HG02840 (cell line): ENCODE data around the gene JMJD4.

Source experiments
- ATAC-seq: cut with Tn5 transposase; IDR thresholded peaks from one replicate; pipeline ENCODE4 v1.9.1; 2021; ENCODE audit warnings: mild to moderate bottlenecking, moderate library complexity, moderate number of reproducible peaks; ENCODE audit not compliant: unreplicated experiment, low FRiP score

JMJD4 gene

GRCh38 chr1:227753999-227754711 lies 19.1 kb upstream of the JMJD4 start:
- no peak for ATAC-seq

- no peak for ATAC-seq
Measured at GRCh38 chr1:227749916-227750710, 15.0 kb upstream of the JMJD4 start.

GRCh38 chr1:227749225-227749624 lies 14.1 kb upstream of the JMJD4 start:
- no peak for ATAC-seq

- no peak for ATAC-seq
Measured at GRCh38 chr1:227748496-227749182, 13.5 kb upstream of the JMJD4 start.

- ATAC-seq, result no peak
Measured at GRCh38 chr1:227747948-227748495, 12.9 kb upstream of the JMJD4 start.

GRCh38 chr1:227747382-227747781 lies 12.3 kb upstream of the JMJD4 start:
- no peak for ATAC-seq

- ATAC-seq, result no peak
Measured at GRCh38 chr1:227746676-227747075, 11.6 kb upstream of the JMJD4 start.

GRCh38 chr1:227745568-227746265 lies 10.6 kb upstream of the JMJD4 start:
- no peak for ATAC-seq

GRCh38 chr1:227744668-227745067 lies 9.6 kb upstream of the JMJD4 start:
- no peak for ATAC-seq

- ATAC-seq, result no peak
Measured at GRCh38 chr1:227742738-227743715, 7.9 kb upstream of the JMJD4 start.

- no peak for ATAC-seq
Measured at GRCh38 chr1:227741166-227741870, 6.2 kb upstream of the JMJD4 start.

- ATAC-seq, result no peak
Measured at GRCh38 chr1:227740401-227740960, 5.4 kb upstream of the JMJD4 start.

GRCh38 chr1:227739636-227740035 lies 4.5 kb upstream of the JMJD4 start:
- no peak for ATAC-seq

GRCh38 chr1:227738820-227739219 lies 3.7 kb upstream of the JMJD4 start:
- ATAC-seq, result no peak

- no peak for ATAC-seq
Measured at GRCh38 chr1:227736814-227737432, 1.8 kb upstream of the JMJD4 start.

- no peak for ATAC-seq
Measured at GRCh38 chr1:227735539-227736285, 610 bp upstream of the JMJD4 start.

- peak; percentile 2 for ATAC-seq
Measured at GRCh38 chr1:227734546-227734855, 601 bp downstream of the JMJD4 start.
